ENCODE data around the gene ZBTB25.

Gene ZBTB25

DNA sequence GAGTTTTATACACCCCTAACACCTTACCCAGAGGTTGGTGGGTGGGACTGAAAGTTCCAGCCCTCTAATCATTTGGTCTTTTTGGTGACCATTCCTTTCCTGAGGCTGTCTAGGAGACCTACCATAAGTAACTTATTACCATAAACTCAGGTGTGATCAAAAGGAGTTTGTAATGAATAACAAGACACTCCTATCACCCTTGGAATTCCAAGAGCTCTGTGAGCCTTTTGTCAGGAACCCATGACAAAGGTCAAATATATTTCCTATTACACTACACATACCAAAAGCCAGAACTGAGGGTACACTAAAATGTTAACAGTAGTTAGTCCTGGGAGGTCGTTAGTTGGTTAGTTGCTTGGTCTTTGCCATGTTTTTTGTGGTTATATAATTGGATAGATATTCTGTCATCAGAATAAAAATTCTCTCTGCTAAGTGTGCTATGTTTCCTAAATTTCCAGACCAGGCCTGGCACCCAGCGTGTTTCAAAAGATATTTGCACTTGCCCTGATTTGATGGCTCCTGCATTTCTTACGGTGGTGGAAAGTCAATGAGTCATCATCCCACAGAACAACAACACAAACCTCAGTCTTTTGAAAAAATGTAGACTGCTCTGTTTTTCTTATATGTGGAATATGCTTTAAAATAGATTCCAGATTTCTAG is 65.3 kb downstream of the ZBTB25 start:
- no peak for DNase-seq

GRCh38 chr14:64434528-64434927 is 69.1 kb downstream of the ZBTB25 start:
- no peak for DNase-seq

DNA sequence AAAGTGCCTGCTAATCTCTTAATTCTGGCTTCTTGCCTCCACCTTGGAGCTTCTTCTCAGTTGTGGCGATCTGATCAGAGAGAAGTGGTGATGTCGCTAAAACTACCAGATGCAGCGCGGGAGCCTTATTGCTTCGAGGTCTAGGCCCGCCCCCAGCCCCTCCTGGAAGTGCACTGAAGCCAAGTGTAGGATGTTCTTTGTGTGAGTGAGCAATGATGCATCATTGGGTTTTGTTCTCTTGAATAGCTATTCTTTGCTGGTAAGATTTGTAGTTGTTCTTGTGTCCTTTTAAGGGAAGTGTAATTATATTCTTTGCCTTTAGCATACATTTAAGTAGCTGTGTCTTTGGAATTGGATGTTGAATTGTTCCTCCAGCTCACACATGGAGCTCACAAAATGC is 79.7 kb downstream of the ZBTB25 start:
- DNase-seq, result no peak

- no peak for DNase-seq
Observed at GRCh38 chr14:64422756-64423155, 80.9 kb downstream of the ZBTB25 start.

DNA sequence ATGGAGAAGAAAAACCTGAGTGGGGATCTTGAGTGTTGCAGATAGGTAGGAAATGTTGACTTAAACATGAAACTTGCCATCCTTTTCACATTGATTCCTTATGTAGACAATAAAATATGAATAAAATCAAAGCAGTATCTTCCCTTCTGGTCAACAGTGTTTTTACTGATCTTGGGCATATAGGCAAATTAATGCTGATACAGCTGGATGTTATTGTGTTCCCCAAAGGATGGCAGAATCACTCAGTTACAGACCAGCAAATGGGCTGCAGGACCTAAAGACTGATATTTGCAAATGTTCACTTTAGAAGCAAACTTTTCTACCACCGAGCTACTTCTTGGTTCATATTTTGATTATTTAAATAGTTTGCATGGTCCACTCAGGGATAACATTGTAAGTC is 81.6 kb downstream of the ZBTB25 start:
- no peak for DNase-seq

GRCh38 chr14:64421166-64421565 is 82.5 kb downstream of the ZBTB25 start:
- no peak for DNase-seq

DNA sequence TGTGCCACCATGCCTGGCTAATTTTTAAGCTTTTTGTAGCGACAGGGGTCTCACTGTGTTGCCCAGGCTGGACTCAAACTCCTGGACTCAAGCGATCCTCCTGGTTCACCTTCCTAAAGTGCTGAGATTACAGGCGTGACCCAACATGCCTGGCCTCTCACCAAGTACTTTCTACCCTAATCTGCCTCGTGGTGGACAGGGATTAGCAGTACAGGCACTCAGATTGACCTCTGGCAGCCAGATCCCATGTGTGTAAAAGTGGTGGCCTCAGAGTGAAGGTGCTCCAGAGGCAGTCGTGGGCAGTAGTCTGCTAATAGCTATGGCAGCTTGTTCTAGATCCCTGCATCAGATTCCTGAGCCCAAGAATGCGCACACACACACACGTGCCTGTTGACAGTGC is 84.6 kb downstream of the ZBTB25 start:
- no peak for DNase-seq

DNA sequence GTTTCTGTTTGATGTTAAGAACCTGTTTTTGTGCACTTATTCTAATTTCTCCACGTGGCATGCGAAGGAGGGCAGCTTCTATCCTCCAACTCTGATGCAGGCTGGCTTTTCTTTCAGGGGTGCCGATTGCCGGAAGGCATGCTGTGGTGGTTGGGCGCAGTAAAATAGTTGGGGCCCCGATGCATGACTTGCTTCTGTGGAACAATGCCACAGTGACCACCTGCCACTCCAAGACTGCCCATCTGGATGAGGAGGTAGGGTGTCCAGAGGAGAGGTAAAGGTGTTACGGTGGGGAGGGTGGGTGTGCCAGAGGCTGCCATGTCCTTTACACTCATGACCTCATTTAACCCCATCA is 85.9 kb downstream of the ZBTB25 start:
- DNase-seq, result no peak

DNA sequence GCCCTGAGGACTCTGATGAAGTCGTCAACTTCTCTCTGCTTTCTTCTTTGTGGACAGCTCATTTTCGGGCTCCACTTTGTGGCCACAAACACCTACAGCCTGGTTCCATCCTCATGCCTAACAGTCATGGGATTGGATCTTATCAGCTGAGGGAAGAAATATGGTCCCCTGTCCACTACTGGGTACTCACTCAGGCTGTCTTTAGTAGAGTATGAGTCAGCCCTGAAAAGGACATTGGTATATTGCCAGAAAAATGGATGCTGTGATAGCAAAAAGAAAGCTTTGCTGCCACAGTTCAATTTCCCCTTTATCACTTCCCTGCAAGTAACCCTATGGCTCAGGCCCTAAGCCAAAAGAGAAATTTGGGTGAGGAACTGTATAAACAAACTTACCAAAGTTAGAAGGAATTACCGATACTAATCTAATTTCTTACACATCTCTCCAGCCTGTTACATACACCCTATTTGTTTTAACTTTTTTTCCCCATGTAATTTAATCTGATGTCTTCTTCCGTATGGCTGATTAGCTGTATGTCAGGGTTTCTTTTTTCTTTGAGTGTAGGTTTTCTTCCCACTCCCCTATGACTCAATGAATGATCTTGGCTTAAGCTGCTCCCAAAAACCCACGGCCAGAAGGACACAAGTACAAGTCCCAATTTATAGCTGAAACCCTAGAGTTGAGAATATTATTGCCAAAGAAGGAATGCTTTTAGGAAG is 86.4 kb downstream of the ZBTB25 start:
- no peak for DNase-seq

DNA sequence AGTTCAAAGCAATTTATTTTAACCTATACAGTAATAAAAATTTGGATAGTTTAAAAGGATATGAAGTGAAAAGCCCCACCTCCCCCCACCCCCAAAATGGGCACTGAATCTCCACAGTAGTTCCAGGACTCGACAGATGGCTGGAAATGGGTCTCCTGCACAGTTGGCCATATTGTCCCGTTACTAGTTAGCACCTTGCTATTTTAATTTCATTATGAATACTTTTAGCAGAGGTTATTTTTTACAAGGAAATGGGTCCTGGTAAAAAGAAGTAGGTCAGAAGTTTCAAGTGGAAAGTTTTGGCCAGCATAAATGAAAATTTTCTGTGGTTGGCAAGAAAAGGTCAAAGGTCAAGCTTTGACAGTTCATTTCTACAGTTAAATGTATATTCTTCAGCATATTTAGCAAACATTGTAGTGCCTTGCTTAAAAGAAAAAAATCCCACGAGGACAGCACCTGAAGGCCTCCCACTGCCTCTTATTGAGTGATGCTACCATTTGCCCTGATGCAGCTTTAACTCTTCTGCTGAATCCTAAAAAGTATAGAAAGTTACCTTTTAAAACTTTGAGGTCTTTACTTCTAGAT is 87.2 kb downstream of the ZBTB25 start:
- DNase-seq, result no peak

GRCh38 chr14:64412237-64412636 is 91.4 kb downstream of the ZBTB25 start:
- DNase-seq, result no peak

- DNase-seq, result no peak
Observed at GRCh38 chr14:64411001-64411400, 92.6 kb downstream of the ZBTB25 start.

DNA sequence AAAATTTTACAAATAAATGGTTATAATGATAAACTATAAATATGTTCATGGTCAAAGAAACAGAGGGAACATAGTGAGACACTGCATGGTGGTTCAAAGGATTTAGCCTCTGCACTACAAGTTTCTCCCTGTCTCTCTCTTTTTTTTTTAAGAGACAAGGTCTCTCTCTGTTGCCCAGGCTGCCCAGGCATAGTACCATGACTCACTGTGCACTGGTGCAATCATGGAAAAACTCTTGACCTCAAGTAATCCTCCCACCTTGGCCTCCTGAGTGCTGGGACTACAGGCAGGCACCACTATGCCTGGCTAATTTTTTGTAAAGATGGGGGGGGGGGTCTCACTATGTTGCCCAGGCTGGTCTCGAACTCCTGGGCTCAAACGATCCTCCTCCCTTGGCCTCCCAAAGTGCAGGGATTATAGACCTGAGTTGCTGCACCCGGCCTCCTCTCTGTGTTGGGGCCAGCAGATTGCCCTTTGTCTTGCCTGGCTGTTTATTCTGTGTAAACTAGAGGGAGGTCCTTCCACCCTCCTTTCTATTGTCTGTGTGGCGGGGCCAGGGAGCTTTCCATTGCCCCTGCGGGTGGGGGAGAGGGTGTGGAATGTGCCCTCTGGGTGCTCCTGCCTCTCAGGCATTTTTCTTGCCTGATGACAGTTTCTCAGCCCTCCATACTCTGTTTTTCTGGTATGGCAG is 93.4 kb downstream of the ZBTB25 start:
- no peak for DNase-seq

- DNase-seq, result no peak
Observed at GRCh38 chr14:64409126-64409920, 94.3 kb downstream of the ZBTB25 start.

DNA sequence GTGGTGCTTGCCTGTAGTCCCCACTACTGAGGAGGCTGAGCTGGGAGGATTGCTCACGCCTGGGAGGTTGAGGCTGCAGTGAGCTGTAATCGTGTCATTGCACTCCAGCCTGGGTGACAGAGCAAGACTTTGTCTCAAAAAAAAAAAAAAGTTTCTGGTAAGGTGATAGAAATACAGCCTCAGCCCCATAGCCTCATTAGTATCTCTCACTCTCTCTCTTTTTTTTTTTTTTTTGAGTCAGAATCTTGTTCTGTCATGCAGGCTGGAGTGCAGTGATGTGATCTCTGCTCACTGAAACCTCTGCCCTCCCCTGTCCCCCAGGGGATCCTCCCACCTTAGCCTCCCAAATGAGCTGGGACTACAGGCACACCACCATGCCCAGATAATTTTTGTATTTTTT is 96.3 kb downstream of the ZBTB25 start:
- no peak for DNase-seq

GRCh38 chr14:64405295-64405694 is 98.3 kb downstream of the ZBTB25 start:
- DNase-seq, result no peak

DNA sequence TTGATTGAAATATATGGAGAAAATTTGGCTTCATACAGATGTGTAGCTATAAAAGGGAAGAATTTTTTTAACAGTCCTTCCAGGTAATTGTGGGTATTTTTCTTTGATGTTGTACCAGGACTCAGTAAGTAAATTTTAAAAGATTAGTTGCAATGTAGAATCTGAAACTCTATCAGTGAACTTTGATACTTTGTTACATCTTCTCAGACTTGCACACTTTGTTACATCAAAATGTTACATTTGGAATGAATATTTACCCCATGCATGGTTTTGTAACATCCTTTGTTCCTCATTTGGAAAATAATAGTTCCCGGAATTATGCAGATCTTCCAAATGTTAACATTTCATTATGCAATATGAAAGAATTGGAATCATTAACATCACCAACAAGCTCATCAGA is 101.7 kb downstream of the ZBTB25 start:
- no peak for DNase-seq

GRCh38 chr14:64400829-64401459 is 102.7 kb downstream of the ZBTB25 start:
- DNase-seq, result no peak

Data from stimulated activated CD4-positive, alpha-beta T cell treated with anti-CD3 and anti-CD28 coated beads, Interleukin-12 subunit alpha, Interleukin-12 subunit beta, amount 100 ng/mL, for 4 hours (primary cell).